Measurements from ENCODE around the gene CLEC4G. TPM values are rescaled to one million over a fixed set of nuclear protein-coding genes. Genes with fewer than 3 reads are reported as not detected.

The CLEC4G gene
- total and polyA plus RNA-seq, 3 donors from 2014 or later: 0.71 to 1.2 TPM; not detected in 1

DNA sequence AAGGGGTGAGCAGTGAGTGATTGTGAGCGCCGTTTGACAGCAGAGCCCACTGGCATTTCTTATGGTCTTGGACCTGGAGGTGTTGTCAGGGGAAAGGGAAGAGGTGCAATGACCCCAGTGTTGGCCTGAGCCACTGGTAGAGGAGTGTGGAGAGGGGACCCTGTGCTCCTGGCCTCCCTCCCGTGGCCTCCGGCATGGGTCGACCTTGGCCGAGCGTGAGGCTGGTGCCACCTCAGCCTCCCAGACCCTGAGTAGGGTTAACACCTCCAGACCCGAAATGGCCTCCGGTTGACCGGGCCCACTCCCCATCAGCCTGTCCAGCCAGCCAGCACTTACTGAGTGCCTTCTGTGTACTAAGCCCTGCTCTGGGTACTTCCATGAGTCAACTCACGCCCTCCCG, 44.7 kb downstream of the CLEC4G start:
- no peaks in the 10 kb centered on the region for H3K36me3 ChIP-seq (ENCODE audit: low read depth, missing control alignments)
- H3K4me1 ChIP-seq: no peaks in the 10 kb centered on the region
- WGBS, 2 donors: 82 to 95% methylated on average over 5 to 12 of the region's 12 CpGs
- DNase-seq: no peak
- no peak for TF ChIP-seq CTCF (IDR thresholded peaks at IDR 0.05)
- no peak for TF ChIP-seq POLR2A (IDR thresholded peaks at IDR 0.05)
- intact Hi-C loops (cut with DNase I; ENCODE audit: low total_unique reads): no loop called here
- H3K4me3 ChIP-seq: no peak overlapping the region
- H3K27ac ChIP-seq: no peak overlapping the region
- no peaks in the 10 kb centered on the region for H3K27me3 ChIP-seq
- no peaks in the 10 kb centered on the region for H3K9me3 ChIP-seq

DNA sequence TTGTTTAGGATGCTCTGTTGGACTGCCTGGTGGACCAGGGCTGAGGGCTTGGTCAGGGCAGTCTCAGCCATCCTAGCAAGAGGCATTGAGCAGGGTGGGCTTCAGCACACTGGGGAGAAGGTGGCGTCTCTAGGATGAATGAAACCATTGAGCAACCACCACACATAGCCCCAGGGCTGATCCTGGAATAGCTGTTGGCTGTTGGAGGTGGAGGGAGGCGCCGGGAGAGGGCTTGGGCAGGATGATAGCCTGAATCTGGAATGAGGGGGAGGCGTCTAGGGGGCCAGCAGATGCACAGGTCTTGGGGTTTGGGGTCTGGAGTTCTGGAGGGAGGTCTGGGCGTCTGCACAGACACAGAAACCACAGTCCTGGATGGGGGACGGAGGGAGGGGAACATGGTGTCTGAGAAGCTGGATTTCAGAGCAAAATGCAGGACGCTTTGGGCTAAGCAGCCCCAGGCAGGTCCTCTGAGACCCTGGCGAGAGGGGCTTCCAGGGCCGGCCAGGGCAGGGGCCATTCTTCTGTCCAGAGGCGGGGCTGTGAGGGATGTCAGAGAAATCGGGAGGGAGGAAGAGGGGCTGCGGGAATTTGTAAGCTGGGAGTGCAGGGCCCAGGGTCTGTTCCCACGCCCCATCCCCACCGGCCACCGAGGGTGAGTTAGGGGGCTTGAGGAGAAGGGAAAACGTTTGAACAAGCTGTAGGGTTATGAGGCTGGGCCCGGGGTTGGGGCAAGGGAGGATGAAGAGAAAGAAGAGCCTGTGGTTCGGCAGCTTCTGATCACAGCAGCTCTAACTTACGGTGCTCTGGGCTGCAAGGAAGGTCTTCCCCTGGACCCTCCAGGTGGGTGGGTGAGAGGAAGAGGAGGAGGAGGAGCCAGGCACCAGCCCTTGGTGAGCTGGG, 46.1 kb downstream of the CLEC4G start:
- no peaks in the 10 kb centered on the region for H3K9me3 ChIP-seq
- H3K27me3 ChIP-seq: no peaks in the 10 kb centered on the region
- WGBS, 2 donors: 35 to 56% methylated on average over 19 of the region's 19 CpGs
- no peak overlapping the region for H3K27ac ChIP-seq
- no peak for DNase-seq
- no peak overlapping the region for H3K4me3 ChIP-seq
- TF ChIP-seq CTCF (IDR thresholded peaks at IDR 0.05) (no peak), POLR2A (IDR thresholded peaks at IDR 0.05) (no peak)
- peaks cover 7% of the 10 kb centered on the region for H3K4me1 ChIP-seq
- no peaks in the 10 kb centered on the region for H3K36me3 ChIP-seq (ENCODE audit: low read depth, missing control alignments)
- intact Hi-C loops (cut with DNase I; ENCODE audit: low total_unique reads): no loop called here

DNA sequence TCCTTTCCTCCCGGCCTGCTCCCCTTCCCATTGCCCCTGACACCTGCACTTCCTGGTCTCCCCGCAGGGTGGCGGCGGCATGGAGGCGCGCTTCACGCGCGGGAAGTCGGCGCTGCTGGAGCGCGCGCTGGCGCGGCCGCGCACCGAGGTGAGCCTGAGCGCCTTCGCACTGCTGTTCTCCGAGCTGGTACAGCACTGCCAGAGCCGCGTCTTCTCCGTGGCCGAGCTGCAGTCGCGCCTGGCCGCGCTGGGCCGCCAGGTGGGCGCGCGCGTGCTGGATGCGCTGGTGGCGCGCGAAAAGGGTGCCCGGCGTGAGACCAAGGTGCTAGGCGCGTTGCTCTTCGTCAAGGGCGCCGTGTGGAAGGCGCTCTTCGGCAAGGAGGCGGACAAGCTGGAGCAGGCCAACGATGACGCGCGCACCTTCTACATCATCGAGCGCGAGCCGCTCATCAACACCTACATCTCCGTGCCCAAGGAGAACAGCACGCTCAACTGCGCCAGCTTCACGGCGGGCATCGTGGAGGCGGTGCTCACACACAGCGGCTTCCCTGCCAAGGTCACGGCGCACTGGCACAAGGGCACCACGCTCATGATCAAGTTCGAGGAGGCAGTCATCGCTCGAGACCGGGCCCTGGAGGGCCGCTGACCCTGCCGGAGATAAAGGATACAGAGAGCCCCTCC, 49.6 kb downstream of the CLEC4G start:
- intact Hi-C loops (cut with DNase I; ENCODE audit: low total_unique reads): no loop called here
- TF ChIP-seq CTCF (IDR thresholded peaks at IDR 0.05) (peak in 1 of 3 experiments; percentile 29), POLR2A (IDR thresholded peaks at IDR 0.05) (no peak)
- DNase-seq: no peak
- H3K4me3 ChIP-seq: peak overlapping the region; percentile 98 to 100
- H3K9me3 ChIP-seq: no peaks in the 10 kb centered on the region
- no peaks in the 10 kb centered on the region for H3K36me3 ChIP-seq (ENCODE audit: low read depth, missing control alignments)
- WGBS, 2 donors: 56 to 67% methylated on average over 68 to 74 of the region's 74 CpGs
- peaks cover 11% of the 10 kb centered on the region for H3K4me1 ChIP-seq
- H3K27ac ChIP-seq: no peak overlapping the region
- H3K27me3 ChIP-seq: no peaks in the 10 kb centered on the region

DNA sequence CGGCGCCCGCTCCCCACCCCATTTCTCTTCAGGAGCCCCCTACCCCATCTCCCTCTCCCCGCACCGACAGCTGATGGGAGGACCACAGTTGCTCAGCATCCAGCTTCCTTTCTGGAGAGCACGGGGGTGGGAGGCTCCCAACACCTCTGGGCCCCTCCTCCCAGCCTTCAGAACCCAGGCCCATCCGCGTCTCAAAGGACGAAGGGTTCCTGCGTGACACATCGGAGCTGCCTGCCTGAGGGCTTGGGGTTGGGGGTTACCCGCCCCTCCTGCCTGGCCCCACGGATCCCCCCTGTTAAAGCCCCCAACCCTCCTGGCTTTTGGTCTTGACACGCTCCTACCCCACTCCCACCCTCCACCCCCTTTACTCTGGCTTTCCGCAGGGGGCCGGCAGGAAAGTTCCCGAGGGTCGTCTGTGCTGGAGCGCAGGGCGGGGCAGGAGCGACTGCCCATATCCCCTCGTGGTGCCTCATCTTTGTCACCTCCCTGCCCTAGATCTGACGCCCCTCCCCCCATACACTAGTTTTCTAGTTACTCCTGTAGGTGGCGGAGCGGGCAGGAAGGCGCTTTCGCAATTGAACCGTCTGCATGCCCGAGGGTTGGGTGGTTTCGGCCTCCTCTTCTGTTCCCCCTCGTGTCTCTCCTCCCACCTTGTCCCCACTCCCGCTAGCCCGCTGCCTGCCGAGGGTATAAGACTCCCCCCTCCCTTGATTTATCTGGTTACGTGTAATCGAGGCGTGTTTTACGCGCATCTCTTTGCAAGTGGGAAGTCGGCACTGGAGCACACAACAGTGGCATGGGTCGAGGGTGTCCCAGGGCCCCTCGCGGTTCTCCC, 50.4 kb downstream of the CLEC4G start:
- Histone ChIP-seq H3K36me3 (ENCODE audit: low read depth, missing control alignments) (no peaks in the 10 kb centered on the region), H3K4me3 (peak overlapping the region; percentile 98 to 100), H3K27me3 (no peaks in the 10 kb centered on the region), H3K4me1 (peaks cover 11% of the 10 kb centered on the region), H3K9me3 (no peaks in the 10 kb centered on the region), H3K27ac (peak overlapping the region; percentile 86 to 88)
- intact Hi-C loops (cut with DNase I; ENCODE audit: low total_unique reads): no loop called here
- peak; percentile 86 for DNase-seq
- 3 to 4% methylated on average over 42 to 43 of the region's 43 CpGs for WGBS, 2 donors
- TF ChIP-seq CTCF (IDR thresholded peaks at IDR 0.05) (peak; percentile 32 to 53 (median 37)), POLR2A (IDR thresholded peaks at IDR 0.05) (no peak)
